ENCODE results near the gene HOXC11.

GRCh38 chr12:53972722-53973235, at the start of gene HOXC11:
- TF ChIP-seq POLR2AphosphoS5 (IDR thresholded peaks at IDR 0.05) (no peak), CTCF (IDR thresholded peaks at IDR 0.05) (no peak), POLR2A (IDR thresholded peaks at IDR 0.05) (no peak)

Measured in prostate gland (tissue), 2 donors.